ENCODE measurements around the gene MARVELD3.
"Not testable (repeated sequence)": the region's sequence is repeated elsewhere in the genome, so short reads cannot be mapped to it uniquely, and the experiment has no call there.

DNA sequence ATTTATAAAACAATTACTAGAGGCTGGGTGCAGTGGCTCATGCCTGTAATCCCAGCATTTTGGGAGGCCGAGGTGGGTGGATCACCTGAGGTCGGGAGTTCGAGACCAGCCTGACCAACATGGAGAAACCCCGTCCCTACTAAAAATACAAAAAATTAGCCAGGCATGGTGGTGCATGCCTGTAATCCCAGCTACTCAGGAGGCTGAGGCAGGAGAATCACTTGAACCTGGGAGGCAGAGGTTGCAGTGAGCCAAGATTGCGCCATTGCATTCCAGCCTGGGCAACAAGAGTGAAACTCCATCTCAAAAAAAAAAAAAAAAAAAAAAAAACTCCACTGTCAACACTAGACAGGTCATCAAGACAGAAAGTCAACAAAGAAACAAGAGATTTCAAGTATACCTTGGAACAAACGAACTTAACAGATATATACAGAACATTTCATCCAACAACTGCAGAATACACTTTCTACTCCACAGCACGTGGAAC is 30.6 kb upstream of the MARVELD3 start:
- TF ChIP-seq, protein P1, sequence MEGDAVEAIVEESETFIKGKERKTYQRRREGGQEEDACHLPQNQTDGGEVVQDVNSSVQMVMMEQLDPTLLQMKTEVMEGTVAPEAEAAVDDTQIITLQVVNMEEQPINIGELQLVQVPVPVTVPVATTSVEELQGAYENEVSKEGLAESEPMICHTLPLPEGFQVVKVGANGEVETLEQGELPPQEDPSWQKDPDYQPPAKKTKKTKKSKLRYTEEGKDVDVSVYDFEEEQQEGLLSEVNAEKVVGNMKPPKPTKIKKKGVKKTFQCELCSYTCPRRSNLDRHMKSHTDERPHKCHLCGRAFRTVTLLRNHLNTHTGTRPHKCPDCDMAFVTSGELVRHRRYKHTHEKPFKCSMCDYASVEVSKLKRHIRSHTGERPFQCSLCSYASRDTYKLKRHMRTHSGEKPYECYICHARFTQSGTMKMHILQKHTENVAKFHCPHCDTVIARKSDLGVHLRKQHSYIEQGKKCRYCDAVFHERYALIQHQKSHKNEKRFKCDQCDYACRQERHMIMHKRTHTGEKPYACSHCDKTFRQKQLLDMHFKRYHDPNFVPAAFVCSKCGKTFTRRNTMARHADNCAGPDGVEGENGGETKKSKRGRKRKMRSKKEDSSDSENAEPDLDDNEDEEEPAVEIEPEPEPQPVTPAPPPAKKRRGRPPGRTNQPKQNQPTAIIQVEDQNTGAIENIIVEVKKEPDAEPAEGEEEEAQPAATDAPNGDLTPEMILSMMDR (IDR thresholded peaks at IDR 0.05) = not testable (repeated sequence)
- not testable (repeated sequence) for TF ChIP-seq EZH2 (IDR thresholded peaks at IDR 0.05)
